Measurements from ENCODE around the gene ENKD1. TPM values are rescaled to one million over a fixed set of nuclear protein-coding genes. Genes with fewer than 3 reads are reported as not detected.
"Not testable (repeated sequence)": the region's sequence is repeated elsewhere in the genome, so short reads cannot be mapped to it uniquely, and the experiment has no call there.

ENKD1 gene
- total RNA-seq, 2 donors from 2014 or later, result 9.2 to 12.3 TPM

DNA sequence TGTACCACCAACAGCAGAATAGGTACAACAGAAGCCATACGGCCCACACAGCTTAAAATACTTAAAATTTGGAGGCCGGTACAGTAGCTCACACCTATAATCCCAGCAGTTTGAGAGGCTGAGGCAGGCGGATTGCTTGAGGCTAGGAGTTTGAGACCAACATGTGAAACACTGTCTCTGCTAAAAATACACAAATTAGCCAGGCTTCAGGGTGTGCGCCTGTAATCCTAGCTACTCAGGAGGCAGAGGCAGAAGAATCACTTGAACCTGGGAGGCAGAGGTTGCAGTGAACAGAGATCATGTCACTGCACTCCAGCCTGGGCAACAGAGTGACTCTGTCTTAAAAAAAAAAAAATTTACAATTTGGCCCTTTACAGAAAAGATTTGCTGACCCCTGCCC lies 35.6 kb upstream of the ENKD1 start:
- TF ChIP-seq, protein P1, sequence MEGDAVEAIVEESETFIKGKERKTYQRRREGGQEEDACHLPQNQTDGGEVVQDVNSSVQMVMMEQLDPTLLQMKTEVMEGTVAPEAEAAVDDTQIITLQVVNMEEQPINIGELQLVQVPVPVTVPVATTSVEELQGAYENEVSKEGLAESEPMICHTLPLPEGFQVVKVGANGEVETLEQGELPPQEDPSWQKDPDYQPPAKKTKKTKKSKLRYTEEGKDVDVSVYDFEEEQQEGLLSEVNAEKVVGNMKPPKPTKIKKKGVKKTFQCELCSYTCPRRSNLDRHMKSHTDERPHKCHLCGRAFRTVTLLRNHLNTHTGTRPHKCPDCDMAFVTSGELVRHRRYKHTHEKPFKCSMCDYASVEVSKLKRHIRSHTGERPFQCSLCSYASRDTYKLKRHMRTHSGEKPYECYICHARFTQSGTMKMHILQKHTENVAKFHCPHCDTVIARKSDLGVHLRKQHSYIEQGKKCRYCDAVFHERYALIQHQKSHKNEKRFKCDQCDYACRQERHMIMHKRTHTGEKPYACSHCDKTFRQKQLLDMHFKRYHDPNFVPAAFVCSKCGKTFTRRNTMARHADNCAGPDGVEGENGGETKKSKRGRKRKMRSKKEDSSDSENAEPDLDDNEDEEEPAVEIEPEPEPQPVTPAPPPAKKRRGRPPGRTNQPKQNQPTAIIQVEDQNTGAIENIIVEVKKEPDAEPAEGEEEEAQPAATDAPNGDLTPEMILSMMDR (IDR thresholded peaks at IDR 0.05), result no peak
- DNase-seq (ENCODE audit: low spot score), result no peak
- H3K4me1 ChIP-seq, result no peaks in the 10 kb centered on the region
- H3K27me3 ChIP-seq, result no peaks in the 10 kb centered on the region
- no peaks in the 10 kb centered on the region for H3K9me3 ChIP-seq
- H3K27ac ChIP-seq, result no peak overlapping the region
- H3K36me3 ChIP-seq, result no peaks in the 10 kb centered on the region
- H3K4me3 ChIP-seq, result no peak overlapping the region

DNA sequence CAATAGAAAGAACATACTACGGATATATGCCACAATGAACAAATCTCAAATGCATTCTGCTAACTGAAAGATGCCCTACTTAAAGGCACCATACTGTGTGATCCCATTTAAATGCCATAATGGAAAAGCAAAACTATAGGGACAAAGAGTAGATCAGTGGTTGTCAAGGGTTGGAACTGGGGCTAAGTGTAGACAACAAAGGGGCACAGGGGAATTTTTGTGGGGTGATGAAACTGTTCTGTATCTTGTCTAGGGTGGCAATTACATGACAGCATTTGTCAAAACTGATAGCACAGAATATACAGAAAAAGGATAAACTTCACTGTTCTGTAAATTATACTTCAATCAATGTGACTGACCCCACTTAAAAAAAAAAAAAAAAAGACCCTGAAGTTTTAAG lies 34.9 kb upstream of the ENKD1 start:
- Histone ChIP-seq H3K36me3 (no peaks in the 10 kb centered on the region), H3K27ac (no peak overlapping the region), H3K9me3 (no peaks in the 10 kb centered on the region), H3K4me3 (no peak overlapping the region), H3K4me1 (no peaks in the 10 kb centered on the region), H3K27me3 (no peaks in the 10 kb centered on the region)
- no peak for DNase-seq (ENCODE audit: low spot score)
- TF ChIP-seq, protein P1 (IDR thresholded peaks at IDR 0.05), result no peak

DNA sequence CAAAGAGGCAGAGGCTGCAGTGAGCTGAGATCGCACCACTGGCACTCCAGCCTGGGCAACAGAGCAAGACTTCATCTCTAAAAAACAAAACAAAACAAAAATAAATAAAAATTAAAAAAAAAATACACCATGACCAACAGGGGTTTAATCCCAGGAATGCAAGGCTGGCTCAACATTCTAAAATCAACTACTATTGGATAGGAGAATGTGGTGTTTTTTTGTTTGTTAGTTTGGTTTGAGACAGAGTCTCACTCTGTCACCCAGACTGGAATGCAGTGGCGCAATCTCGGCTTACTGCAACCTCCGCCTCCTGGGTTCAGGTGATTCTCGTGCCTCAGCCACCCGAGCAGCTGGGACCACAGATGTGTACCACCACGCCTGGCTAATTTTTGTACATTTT lies 32.7 kb upstream of the ENKD1 start:
- no peak overlapping the region for H3K27ac ChIP-seq
- no peaks in the 10 kb centered on the region for H3K9me3 ChIP-seq
- H3K27me3 ChIP-seq, result no peaks in the 10 kb centered on the region
- DNase-seq (ENCODE audit: low spot score), result no peak
- H3K4me3 ChIP-seq, result no peak overlapping the region
- TF ChIP-seq, protein P1 (IDR thresholded peaks at IDR 0.05), result no peak
- no peaks in the 10 kb centered on the region for H3K36me3 ChIP-seq
- H3K4me1 ChIP-seq, result no peaks in the 10 kb centered on the region

DNA sequence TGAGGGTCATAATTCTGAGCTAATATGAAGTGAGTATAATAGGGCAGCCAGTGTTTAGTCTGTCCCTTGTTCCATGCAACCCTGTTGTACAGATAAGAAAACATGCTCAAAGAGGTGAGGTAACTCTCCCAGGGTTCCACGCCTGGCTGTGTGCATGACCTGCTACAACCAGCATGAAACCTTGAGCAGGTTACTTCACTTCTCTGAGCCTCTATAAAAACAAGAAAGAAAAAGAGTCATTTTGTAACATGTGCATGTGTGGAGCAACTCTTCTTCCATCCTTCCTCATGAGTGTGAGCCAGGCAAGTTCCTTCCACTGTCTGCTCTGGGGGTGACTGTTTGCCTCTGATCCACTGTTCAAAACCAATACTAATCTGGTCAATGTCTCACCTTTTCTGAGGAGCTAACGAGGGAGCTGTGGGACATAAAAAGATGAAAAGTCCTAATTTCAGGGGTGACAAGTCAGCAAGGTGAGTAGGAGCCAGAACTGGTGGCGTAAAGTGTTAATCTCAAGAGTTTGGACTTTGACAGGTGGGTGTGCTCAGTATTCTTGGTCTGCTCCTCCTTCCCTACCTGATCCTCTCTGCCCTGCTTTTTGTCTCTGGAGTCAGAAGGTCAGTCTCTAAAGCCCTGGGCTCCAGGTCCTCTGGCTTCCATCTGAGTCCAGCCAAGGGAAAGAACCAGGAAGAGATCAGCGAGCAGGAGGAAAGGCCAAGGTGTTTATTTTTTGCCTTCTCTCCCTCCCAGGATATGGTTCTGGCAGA lies 31.1 kb upstream of the ENKD1 start:
- H3K4me3 ChIP-seq, result no peak overlapping the region
- H3K27ac ChIP-seq, result no peak overlapping the region
- H3K9me3 ChIP-seq, result no peaks in the 10 kb centered on the region
- DNase-seq (ENCODE audit: low spot score), result no peak
- H3K4me1 ChIP-seq, result no peaks in the 10 kb centered on the region
- TF ChIP-seq, protein P1 (IDR thresholded peaks at IDR 0.05), result no peak
- H3K27me3 ChIP-seq, result no peaks in the 10 kb centered on the region
- H3K36me3 ChIP-seq, result no peaks in the 10 kb centered on the region

- Histone ChIP-seq H3K36me3 (no peaks in the 10 kb centered on the region), H3K27ac (no peak overlapping the region), H3K4me1 (no peaks in the 10 kb centered on the region), H3K4me3 (no peak overlapping the region), H3K27me3 (no peaks in the 10 kb centered on the region), H3K9me3 (no peaks in the 10 kb centered on the region)
- no peak for DNase-seq (ENCODE audit: low spot score)
- TF ChIP-seq, protein P1 (IDR thresholded peaks at IDR 0.05), result no peak
Measured at GRCh38 chr16:67694611-67695010, 28.1 kb upstream of the ENKD1 start.

- H3K4me1 ChIP-seq; H3K36me3 ChIP-seq; H3K27me3 ChIP-seq; H3K27ac ChIP-seq; H3K9me3 ChIP-seq; H3K4me3 ChIP-seq; DNase-seq (ENCODE audit: low spot score): not testable (repeated sequence)
Measured at GRCh38 chr16:67693517-67694285, 27.2 kb upstream of the ENKD1 start.
